Keratinocyte (primary cell): ENCODE measurements around the gene NUDC.

Source experiments
- EZH2 ChIP-seq: IDR thresholded peaks from one replicate; pipeline ENCODE4 v1.6.1; 2012; ENCODE audit warnings: inconsistent platforms, mild to moderate bottlenecking, low read length, moderate library complexity
- TF ChIP-seq, protein P1 (sequence below), 3 experiments: IDR thresholded peaks in 1 of 3; conservative IDR thresholded peaks in 1 of 3; optimal IDR thresholded peaks in 1 of 3; 2 replicates in 2 of 3; 3 replicates in 1 of 3; pipeline versions ENCODE3 to v1.5.1; 2011; ENCODE audit warnings: low read length in 3 of 3, mild to moderate bottlenecking in 3 of 3, moderate library complexity in 2 of 3, control low read depth in 1 of 3, inconsistent platforms in 1 of 3; ENCODE audit not compliant: insufficient read depth in 2 of 3; ENCODE audit errors: extremely low read depth in 1 of 3

DNA sequence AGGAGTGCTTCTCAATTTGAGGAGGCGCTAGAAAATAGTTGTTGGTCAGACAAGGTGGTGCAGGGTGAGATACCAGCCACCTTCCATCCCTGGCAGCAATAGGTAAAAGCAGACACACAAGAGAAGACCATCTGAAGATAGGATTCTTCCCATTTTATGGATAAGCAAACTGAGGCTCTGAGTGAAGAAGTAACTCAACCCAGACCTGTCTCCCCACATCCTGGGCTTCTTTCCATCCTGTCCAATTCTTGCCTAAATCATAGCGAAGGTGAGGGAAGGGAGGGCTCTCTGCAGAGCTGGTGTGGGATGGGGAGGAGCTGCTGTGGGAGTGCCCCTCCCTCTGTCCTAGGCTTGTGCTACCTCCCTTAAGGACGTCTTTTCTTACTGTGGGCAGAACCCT lies 50.0 kb downstream of the NUDC start:
- TF ChIP-seq, protein P1, sequence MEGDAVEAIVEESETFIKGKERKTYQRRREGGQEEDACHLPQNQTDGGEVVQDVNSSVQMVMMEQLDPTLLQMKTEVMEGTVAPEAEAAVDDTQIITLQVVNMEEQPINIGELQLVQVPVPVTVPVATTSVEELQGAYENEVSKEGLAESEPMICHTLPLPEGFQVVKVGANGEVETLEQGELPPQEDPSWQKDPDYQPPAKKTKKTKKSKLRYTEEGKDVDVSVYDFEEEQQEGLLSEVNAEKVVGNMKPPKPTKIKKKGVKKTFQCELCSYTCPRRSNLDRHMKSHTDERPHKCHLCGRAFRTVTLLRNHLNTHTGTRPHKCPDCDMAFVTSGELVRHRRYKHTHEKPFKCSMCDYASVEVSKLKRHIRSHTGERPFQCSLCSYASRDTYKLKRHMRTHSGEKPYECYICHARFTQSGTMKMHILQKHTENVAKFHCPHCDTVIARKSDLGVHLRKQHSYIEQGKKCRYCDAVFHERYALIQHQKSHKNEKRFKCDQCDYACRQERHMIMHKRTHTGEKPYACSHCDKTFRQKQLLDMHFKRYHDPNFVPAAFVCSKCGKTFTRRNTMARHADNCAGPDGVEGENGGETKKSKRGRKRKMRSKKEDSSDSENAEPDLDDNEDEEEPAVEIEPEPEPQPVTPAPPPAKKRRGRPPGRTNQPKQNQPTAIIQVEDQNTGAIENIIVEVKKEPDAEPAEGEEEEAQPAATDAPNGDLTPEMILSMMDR (optimal IDR thresholded peaks at IDR 0.05 in 1 of 3, IDR thresholded peaks at IDR 0.05 in 1 of 3, conservative IDR thresholded peaks at IDR 0.05 in 1 of 3; ENCODE audit: extremely low read depth in 1 of 3, insufficient read depth in 2 of 3, low read length in 3 of 3), result no peak
- no peak for TF ChIP-seq EZH2
